Astrocyte (in vitro differentiated cells and primary cell): Measurements from ENCODE around the gene BUB3. TPM values are rescaled to one million over a fixed set of nuclear protein-coding genes. Genes with fewer than 3 reads are reported as not detected.
A peak's percentile ranks its signal among the peaks of the same experiment; 100 is the strongest.

ENCODE experiments used
- DNase-seq: peaks from one replicate; pipeline ENCODE4 v3.0.0-alpha.2; 2010; ENCODE audit warnings: low read depth
- FAIRE-seq: peaks from 2 replicates; lab custom pipeline; 2011; peaks lifted over from hg19 to GRCh38; lab: Jason Lieb, UNC
- H2AFZ ChIP-seq: 2 replicates; pipeline ENCODE4 v1.6.0; 2012; ENCODE audit warnings: low read depth, low read length, inconsistent platforms
- H3K27ac ChIP-seq: 2 replicates; pipeline ENCODE4 v1.5.1; 2011; ENCODE audit warnings: low read depth, low read length, inconsistent platforms
- H3K27me3 ChIP-seq: 2 replicates; pipeline ENCODE4 v1.6.0; 2011; ENCODE audit warnings: low read length, inconsistent platforms; ENCODE audit not compliant: insufficient read depth
- H3K36me3 ChIP-seq: 2 replicates; pipeline ENCODE4 v1.5.1; 2011; ENCODE audit warnings: low read length, inconsistent platforms; ENCODE audit not compliant: insufficient read depth
- H3K4me1 ChIP-seq: 2 replicates; pipeline ENCODE4 v1.5.1; 2011; ENCODE audit warnings: low read length, inconsistent platforms; ENCODE audit not compliant: insufficient read depth
- H3K4me2 ChIP-seq: 2 replicates; pipeline ENCODE4 v1.6.0; 2012; ENCODE audit warnings: low read length, inconsistent platforms
- H3K4me3 ChIP-seq: 2 replicates; pipeline ENCODE4 v1.5.1; 2011; ENCODE audit warnings: low read depth, mild to moderate bottlenecking, low read length, inconsistent platforms; ENCODE audit not compliant: insufficient read depth
- H3K79me2 ChIP-seq: 2 replicates; pipeline ENCODE4 v1.6.0; 2012; ENCODE audit warnings: mild to moderate bottlenecking, low read length, inconsistent platforms; ENCODE audit not compliant: insufficient read depth
- H3K9ac ChIP-seq: 2 replicates; pipeline ENCODE4 v1.6.0; 2012; ENCODE audit warnings: mild to moderate bottlenecking, low read length, inconsistent platforms
- H3K9me3 ChIP-seq: 2 replicates; pipeline ENCODE4 v1.5.1; 2012; ENCODE audit warnings: low read depth, mild to moderate bottlenecking, low read length, inconsistent platforms; ENCODE audit not compliant: insufficient read depth
- H4K20me1 ChIP-seq: 2 replicates; pipeline ENCODE4 v1.6.0; 2012; ENCODE audit warnings: low read length, inconsistent platforms; ENCODE audit not compliant: insufficient read depth
- H3K27ac Mint-ChIP-seq: one replicate; pipeline ENCODE4 v1.8.0; 2021; ENCODE audit warnings: mild to moderate bottlenecking, mixed read lengths; ENCODE audit not compliant: unreplicated experiment
- H3K27me3 Mint-ChIP-seq: one replicate; pipeline ENCODE4 v1.8.0; 2021; ENCODE audit warnings: low read depth, mixed read lengths; ENCODE audit not compliant: unreplicated experiment
- H3K36me3 Mint-ChIP-seq: one replicate; pipeline ENCODE4 v1.8.0; 2021; ENCODE audit warnings: low read depth, mixed read lengths; ENCODE audit not compliant: unreplicated experiment
- H3K4me1 Mint-ChIP-seq: one replicate; pipeline ENCODE4 v1.8.0; 2021; ENCODE audit warnings: low read depth, mixed read lengths; ENCODE audit not compliant: unreplicated experiment
- H3K4me3 Mint-ChIP-seq: one replicate; pipeline ENCODE4 v1.8.0; 2021; ENCODE audit warnings: mild to moderate bottlenecking, moderate library complexity, mixed read lengths; ENCODE audit not compliant: unreplicated experiment
- H3K9me3 Mint-ChIP-seq: one replicate; pipeline ENCODE4 v1.8.0; 2021; ENCODE audit warnings: mild to moderate bottlenecking, mixed read lengths; ENCODE audit not compliant: unreplicated experiment
- EZH2 ChIP-seq: IDR thresholded peaks from 2 replicates; pipeline ENCODE4 v1.6.1; 2012; ENCODE audit warnings: mild to moderate bottlenecking, low read length, inconsistent platforms; ENCODE audit not compliant: insufficient read depth
- total RNA-seq: library from RNA; stranded (reverse); gene quantifications from 2 replicates; pipeline ENCODE4 v1.2.1, GENCODE V29; 2021
- TF ChIP-seq, protein P1 (sequence below): IDR thresholded peaks from 2 replicates; pipeline ENCODE4 v1.5.1; 2011; ENCODE audit warnings: low read depth, mild to moderate bottlenecking, inconsistent platforms, low read length, moderate library complexity; ENCODE audit not compliant: insufficient read depth

The BUB3 gene
- total RNA-seq, 1 donor from 2014 or later, result 81.7 TPM

DNA sequence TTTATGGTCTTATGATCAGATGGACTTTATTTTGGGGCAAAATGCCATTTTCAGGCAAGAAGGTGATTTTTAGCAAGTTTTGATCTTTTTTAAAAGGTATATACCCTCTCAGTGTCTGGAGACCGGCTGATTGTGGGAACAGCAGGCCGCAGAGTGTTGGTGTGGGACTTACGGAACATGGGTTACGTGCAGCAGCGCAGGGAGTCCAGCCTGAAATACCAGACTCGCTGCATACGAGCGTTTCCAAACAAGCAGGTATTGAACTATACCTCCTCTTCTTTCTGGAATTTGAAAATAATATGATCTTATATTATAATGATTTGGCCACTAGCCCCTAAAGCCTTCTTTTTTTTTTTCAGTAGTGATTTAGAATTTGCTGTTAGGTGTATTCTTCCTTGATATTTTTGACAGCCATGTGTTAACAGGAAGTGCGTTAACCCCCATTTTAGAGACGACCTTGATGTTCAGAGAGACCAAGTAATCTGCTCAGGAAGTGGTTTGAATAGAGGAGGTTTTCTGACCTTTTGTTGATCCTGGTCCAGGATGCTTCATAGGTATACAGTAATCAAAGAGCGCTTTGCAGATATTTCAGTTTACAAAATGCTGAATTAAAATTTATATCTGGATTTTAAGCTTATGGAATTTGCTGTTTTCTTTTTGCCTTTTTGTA lies 6.2 kb downstream of the BUB3 start:
- Histone ChIP-seq H3K4me3 (no peak overlapping the region), H3K4me1 (peaks cover 22% of the 10 kb centered on the region), H3K9me3 (no peaks in the 10 kb centered on the region), H3K36me3 (peaks cover 65% of the 10 kb centered on the region), H3K9ac (no peak overlapping the region), H3K27me3 (no peaks in the 10 kb centered on the region), H4K20me1 (peaks cover 75% of the 10 kb centered on the region), H3K4me2 (no peak overlapping the region), H3K79me2 (peaks cover 99% of the 10 kb centered on the region), H2AFZ (no peak overlapping the region), H3K27ac (no peak overlapping the region)
- Mint-ChIP-seq H3K27me3 (no peaks in the 10 kb centered on the region), H3K4me1 (peaks cover 30% of the 10 kb centered on the region), H3K27ac (peak overlapping the region; percentile 56), H3K36me3 (peaks cover 11% of the 10 kb centered on the region), H3K4me3 (no peak overlapping the region), H3K9me3 (no peaks in the 10 kb centered on the region)
- no peak for FAIRE-seq
- DNase-seq, result no peak
- no peak for TF ChIP-seq EZH2
- TF ChIP-seq, protein P1, sequence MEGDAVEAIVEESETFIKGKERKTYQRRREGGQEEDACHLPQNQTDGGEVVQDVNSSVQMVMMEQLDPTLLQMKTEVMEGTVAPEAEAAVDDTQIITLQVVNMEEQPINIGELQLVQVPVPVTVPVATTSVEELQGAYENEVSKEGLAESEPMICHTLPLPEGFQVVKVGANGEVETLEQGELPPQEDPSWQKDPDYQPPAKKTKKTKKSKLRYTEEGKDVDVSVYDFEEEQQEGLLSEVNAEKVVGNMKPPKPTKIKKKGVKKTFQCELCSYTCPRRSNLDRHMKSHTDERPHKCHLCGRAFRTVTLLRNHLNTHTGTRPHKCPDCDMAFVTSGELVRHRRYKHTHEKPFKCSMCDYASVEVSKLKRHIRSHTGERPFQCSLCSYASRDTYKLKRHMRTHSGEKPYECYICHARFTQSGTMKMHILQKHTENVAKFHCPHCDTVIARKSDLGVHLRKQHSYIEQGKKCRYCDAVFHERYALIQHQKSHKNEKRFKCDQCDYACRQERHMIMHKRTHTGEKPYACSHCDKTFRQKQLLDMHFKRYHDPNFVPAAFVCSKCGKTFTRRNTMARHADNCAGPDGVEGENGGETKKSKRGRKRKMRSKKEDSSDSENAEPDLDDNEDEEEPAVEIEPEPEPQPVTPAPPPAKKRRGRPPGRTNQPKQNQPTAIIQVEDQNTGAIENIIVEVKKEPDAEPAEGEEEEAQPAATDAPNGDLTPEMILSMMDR, result no peak

DNA sequence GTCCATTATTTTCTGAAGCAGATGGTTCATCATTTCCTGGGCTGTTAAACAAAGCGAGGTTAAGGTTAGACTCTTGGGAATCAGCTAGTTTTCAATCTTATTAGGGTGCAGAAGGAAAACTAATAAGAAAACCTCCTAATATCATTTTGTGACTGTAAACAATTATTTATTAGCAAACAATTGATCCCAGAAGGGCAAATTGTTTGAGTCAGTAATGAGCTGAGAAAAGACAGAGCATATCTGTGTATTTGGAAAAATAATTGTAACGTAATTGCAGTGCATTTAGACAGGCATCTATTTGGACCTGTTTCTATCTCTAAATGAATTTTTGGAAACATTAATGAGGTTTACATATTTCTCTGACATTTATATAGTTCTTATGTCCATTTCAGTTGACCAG lies 10.1 kb downstream of the BUB3 start:
- no peak overlapping the region for H3K4me2 ChIP-seq
- TF ChIP-seq, protein P1, result no peak
- no peak for TF ChIP-seq EZH2
- no peaks in the 10 kb centered on the region for H3K9me3 ChIP-seq
- peaks cover 11% of the 10 kb centered on the region for H3K36me3 Mint-ChIP-seq
- no peak for FAIRE-seq
- H4K20me1 ChIP-seq, result peaks cover 67% of the 10 kb centered on the region
- no peak overlapping the region for H2AFZ ChIP-seq
- DNase-seq, result no peak
- no peaks in the 10 kb centered on the region for H3K27me3 Mint-ChIP-seq
- H3K27me3 ChIP-seq, result no peaks in the 10 kb centered on the region
- peaks cover 85% of the 10 kb centered on the region for H3K79me2 ChIP-seq
- no peaks in the 10 kb centered on the region for H3K4me1 ChIP-seq
- peaks cover 2% of the 10 kb centered on the region for H3K4me1 Mint-ChIP-seq
- no peak overlapping the region for H3K27ac Mint-ChIP-seq
- no peaks in the 10 kb centered on the region for H3K9me3 Mint-ChIP-seq
- no peak overlapping the region for H3K27ac ChIP-seq
- H3K4me3 Mint-ChIP-seq, result no peak overlapping the region
- peaks cover 59% of the 10 kb centered on the region for H3K36me3 ChIP-seq
- H3K9ac ChIP-seq, result no peak overlapping the region
- H3K4me3 ChIP-seq, result no peak overlapping the region

DNA sequence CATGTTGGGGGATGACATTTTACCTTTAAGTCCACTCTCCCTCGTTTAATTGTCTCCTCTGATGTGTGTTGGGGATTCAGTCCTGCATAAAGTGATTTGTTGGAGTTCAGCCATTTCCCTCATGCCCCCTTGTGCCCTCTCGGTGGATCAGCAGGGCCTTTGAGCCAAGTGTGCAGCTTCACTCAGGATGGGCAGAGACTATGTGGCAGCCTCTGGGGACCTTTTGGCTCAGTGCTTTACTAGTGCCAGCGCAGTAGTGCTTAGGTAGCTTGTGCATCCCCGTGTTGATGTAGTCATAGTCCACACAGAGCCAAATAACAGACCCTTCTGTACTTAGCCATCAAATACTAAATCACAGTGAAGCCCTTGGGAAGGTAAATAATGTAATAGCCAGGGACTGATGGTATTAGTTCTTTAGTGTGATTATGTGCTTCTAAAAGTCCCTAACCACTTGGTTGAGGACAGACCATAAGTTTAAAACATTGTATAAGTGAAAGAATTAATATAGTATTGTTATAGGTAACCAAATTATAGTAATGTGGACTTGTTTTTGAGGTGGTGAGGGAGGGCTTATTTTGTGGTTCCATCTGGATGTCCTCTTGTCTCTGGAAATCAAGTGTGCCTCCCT lies 11.4 kb downstream of the BUB3 start:
- FAIRE-seq (no peak), DNase-seq (no peak)
- peaks cover 12% of the 10 kb centered on the region for H3K36me3 Mint-ChIP-seq
- Histone ChIP-seq H3K36me3 (peaks cover 55% of the 10 kb centered on the region), H3K4me1 (no peaks in the 10 kb centered on the region), H3K27ac (no peak overlapping the region), H2AFZ (no peak overlapping the region), H3K9me3 (no peaks in the 10 kb centered on the region), H3K27me3 (no peaks in the 10 kb centered on the region), H3K9ac (no peak overlapping the region), H3K79me2 (peaks cover 75% of the 10 kb centered on the region), H3K4me2 (no peak overlapping the region), H3K4me3 (no peak overlapping the region), H4K20me1 (peaks cover 63% of the 10 kb centered on the region)
- H3K4me1 Mint-ChIP-seq, result no peaks in the 10 kb centered on the region
- H3K27me3 Mint-ChIP-seq, result no peaks in the 10 kb centered on the region
- no peak overlapping the region for H3K4me3 Mint-ChIP-seq
- no peak overlapping the region for H3K27ac Mint-ChIP-seq
- no peak for TF ChIP-seq EZH2
- TF ChIP-seq, protein P1, result no peak
- H3K9me3 Mint-ChIP-seq, result no peaks in the 10 kb centered on the region
